ENCODE results near the gene TRMT1L. TPM values are rescaled to one million over a fixed set of nuclear protein-coding genes. Genes with fewer than 3 reads are reported as not detected.
"Not testable (repeated sequence)": the region's sequence is repeated elsewhere in the genome, so short reads cannot be mapped to it uniquely, and the experiment has no call there.

Gene TRMT1L, protein sequence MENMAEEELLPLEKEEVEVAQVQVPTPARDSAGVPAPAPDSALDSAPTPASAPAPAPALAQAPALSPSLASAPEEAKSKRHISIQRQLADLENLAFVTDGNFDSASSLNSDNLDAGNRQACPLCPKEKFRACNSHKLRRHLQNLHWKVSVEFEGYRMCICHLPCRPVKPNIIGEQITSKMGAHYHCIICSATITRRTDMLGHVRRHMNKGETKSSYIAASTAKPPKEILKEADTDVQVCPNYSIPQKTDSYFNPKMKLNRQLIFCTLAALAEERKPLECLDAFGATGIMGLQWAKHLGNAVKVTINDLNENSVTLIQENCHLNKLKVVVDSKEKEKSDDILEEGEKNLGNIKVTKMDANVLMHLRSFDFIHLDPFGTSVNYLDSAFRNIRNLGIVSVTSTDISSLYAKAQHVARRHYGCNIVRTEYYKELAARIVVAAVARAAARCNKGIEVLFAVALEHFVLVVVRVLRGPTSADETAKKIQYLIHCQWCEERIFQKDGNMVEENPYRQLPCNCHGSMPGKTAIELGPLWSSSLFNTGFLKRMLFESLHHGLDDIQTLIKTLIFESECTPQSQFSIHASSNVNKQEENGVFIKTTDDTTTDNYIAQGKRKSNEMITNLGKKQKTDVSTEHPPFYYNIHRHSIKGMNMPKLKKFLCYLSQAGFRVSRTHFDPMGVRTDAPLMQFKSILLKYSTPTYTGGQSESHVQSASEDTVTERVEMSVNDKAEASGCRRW
- total RNA-seq: 40.9 TPM

DNA sequence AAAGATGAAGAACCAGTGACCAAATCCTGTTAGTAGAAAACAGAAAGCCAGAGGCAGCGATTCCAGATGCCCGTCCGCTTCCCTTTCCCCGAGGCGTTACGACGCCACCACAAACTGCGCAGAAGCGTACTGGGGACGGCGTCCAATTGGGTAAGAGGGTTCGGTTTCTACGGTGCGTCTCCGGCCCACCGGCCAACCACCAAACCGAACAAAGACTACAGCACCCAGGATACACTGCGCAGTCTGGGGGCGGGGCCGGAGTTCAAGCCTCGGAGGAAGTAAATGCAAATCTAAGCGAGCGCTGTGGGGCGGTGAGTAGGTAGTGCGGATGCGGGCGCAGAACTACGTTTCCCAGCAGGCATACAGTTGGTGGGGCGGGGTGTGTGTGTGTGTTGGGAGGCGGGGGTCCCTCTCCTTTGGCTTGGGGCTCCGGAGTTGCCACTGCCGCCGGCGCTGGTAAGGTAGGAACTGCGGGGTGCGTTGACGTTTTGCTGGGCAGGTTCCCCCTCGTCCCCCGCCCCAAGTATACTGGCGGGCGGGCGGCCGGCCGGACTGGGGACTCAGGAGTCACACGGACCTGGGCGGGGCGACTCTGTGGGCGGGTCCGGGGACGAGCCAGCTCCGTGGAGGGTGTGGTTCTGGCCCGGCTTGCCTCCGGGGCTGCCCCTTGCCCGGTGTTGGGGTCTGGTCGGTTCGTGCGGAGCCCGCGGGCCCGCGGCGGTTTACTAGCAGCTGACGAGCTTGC is at the start of gene TRMT1L, which contains the start of gene SWT1:
TRMT1L (minus strand) TSS at position 100 of the 745 bp plus-strand sequence. CDS start 241 bp downstream, outside the sequence.
SWT1 (plus strand) TSS at position 314 of the 745 bp plus-strand sequence. CDS start 3,675 bp downstream, outside the sequence.
- DNase-seq: peak; percentile 100

DNA sequence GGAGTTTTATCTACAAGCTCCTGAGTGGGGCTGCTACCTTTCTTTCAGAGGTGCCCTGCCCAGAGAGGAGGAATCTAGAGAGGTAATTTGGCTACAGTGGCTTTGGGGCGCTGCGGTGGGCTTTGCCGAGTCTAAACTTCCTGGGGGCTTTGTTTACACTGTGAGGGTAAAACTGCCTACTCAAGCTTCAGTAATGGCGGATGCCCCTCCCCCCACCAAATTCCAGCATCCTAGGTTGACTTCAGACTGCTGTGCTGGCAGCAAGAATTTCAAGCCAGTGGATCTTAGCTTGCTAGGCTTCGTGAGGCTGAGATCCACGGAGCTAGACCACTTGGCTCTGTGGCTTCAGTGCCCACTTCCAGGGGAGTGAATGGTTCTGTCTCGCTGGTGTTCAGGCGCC is 44.1 kb upstream of the TRMT1L start:
- DNase-seq: no peak

DNA sequence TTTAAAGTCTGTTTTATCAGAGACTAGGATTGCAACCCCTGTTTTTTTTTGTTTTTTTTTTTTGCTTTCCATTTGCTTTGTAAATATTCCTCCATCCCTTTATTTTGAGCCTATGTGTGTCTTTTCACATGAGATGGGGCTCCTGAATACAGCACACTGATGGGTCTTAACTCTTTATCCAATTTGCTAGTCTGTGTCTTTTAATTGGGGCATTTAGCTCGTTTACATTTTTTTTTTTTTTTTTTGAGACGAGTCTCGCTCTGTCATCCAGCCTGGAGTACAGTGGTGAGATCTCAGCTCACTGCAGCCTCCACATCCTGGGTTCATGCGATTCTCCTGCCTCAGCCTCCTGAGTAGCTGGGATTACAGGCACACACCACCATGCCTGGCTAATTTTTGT is 42.0 kb upstream of the TRMT1L start:
- DNase-seq: not testable (repeated sequence)

DNA sequence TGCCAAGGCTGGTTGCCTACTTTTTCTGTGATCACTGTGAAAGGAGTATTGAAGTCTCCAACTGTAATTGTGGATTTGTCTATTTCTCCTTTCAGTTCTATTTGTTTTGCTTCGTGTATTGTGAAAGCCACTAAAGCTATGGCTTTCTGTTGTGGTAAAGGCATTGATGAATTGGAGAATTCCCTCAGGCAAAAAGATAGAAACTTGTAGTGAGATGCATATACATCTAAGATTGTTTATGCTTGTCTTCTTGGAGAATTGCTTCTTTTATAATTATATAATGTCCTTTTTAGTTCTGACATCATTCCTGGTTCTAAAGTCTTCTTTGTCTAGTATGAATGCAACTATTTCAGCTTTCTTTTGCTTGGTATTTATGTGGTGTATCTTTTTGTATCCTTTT is 37.0 kb upstream of the TRMT1L start:
- no peak for DNase-seq

DNA sequence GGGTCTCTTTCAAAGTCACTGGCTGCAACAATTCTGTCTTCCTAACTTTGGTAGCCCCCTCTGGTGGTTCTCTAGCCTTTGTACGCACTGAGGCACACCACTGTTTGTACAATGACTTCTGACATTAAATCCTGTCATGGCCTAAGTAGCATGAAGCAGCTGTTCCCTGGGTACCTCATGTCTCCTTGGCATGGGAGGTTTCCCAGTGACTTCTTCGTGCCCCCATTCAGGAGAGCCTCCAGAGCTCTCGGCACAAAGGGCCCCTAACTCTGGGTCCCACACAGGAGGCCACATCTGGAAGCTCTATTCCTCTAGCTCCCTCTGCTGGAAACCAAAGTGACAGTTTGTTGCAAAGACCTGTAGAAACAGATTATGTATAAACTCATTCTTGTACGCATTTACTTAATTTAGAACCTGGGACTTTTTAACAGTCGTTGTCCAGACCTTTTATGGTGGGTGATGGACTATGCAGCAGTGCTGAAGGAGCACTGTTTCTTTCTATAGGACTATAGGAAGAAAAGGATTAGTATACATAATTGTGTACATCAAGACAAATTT is 13.6 kb upstream of the TRMT1L start:
- DNase-seq: peak; percentile 78

DNA sequence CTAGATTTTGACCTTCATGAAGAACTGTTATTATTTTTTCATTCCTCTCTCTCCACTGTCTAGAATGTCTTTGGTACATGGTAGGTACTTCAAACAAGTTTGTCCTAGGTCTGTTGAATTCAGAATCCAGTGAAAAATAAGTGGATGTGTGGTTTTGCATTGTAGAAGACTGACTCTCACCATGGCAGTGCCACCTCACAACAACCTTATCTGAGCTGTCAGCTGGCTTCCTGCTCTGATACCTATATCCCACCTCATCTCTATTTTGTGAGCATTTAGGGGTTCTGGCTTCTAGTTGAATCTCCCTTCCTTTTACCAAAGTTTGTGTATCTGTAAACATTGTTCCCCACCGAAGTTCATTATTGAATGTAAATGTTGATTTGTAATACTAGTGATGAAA is 9.4 kb upstream of the TRMT1L start:
- no peak for DNase-seq

DNA sequence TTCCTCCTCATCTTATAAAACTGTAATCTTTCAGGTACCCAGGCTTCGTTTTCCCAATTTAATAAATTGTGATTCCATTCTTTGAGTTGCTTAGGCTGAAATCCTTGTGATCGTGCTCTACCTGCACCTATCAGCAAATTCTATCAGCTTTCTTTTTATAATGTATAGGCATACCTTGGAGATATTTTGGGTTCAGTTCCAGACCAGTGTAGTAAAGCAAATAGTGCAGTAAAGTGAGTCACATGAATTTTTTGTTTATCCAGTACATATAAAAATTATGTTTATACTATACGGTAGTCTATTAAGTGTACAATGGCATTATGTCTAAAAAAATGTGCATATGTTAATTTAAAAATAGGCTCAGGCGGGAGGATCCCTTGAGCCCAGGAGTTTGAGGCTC is 5.7 kb upstream of the TRMT1L start:
- no peak for DNase-seq

DNA sequence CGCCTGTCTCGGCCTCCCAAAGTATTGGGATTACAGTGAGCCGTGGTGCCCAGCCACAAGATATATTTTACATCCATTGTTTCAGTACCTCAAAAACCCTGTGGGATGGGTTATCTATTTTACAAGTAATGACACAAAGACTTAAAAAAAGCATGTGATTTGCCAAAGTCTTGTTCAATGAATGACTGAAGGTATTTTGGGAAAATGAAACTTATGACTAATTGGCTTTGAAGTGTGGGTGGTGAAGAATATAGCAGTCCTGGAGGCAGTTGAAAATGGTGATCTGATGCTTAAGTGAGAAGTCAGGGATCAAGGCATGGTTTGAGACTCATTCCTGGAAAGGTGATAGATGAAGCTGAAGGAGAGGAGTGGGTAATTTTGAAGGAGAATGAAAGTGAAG is 3.2 kb upstream of the TRMT1L start:
- no peak for DNase-seq

DNA sequence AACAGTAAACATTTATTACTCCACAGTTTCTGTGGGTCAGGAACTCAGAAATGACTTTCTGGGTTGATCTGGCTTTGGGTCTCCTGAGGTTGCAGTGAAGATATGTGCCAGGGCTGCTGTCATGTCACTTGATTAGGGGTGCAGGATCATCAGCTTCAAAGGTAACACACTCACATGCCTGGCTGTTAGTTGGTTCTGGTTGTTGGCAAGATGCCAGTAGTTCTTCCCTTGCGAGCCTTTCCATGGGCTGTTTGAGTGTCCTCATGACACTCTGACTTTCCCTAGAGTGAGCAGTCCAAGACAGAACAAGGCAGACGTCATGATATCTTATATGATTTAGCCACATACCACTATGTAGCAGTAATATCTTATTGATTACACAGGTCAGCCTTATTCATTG is 2.0 kb upstream of the TRMT1L start:
- peak; percentile 23 for DNase-seq

DNA sequence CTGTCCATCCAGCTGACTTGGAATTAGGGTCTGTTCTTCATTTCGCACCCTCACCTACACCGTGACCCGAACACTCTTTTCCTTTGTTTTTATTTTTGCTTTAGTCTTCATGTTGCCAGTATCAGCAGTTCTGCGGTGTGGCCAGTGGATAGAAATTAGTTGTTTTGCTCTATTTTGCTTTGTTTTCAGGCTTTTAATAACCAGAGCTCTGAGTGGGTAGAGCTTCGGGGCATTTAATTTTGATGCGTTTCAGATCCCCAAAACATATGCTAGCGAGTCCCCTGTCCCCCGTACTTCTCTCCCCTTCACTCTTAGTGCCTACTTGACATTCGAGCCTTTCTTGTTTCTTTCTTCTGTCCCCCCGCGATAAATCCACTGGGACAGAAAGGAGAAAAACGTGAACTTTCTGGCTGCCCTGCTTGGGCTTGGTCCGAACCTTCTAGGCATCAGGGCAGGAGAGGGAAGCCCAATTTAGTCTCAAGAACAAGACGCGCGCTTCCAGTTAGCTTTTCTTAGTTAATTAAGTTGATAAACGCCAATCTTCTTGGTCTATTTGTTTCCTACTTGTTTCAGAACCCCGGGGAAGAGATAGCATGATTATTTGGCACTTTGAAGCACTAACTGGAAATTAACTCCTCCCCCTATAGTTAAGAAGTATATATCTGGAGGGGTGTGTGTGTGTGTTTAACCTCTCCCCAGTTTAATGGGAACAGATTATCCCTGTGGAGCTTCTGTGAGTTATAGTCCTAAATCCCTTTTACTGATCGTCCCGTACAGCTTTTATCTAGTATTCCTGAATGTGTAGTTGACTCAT is 1.1 kb upstream of the TRMT1L start:
- peak; percentile 40 for DNase-seq

DNA sequence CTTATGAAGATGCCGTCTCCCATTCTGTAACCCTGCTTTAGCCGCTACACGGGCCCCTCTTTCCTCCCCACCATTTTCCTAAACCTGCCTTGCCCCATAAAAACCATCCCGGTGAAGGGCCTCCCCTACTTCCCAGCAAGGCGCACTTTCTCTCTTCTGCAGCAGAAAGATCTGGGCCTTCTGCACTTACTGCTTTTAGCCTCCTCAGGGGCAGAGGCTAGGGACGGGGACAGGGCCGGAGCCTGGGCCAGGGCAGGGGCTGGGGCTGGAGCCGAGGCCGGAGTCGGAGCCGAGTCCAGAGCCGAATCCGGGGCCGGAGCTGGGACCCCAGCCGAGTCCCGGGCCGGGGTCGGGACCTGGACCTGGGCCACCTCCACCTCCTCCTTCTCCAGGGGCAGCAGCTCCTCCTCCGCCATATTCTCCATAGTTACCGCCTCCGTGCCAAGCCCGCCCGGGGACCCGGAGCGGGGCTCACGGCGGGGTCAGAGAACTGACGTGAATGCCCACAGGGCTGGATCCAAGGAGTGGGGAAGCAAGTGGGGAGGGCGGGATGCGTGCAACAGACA is 382 bp downstream of the TRMT1L start:
- DNase-seq: no peak

DNA sequence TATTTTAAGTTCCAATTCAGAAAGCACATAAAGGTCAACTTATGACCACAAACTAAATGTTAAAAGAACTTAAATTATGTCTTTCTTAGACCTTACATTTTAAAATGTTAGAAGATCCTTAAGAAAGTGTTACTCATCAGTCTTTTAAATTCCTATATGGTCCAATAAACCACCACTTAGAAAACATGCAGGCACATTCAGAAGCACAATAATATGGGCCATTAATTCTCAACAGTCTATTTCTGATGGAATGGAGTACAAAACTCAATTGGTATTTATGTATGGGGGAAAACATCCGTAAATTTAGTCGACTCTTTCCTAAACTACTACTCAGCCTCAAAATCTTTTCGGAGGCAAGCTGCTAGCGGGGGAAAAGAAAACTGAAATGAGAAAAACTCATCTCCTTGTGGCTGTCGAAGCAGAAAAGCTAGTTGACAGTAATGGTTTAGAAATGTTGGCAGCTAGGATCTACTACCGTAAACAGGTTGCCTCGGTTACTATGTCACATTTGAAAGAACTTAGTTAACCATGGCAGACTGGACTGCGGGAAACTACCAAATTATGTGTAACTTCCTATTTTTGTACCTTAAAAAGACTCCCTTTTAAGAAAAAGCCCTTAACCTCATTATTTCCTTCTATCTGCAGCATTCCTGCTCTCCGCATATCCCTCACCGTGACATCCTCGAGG is 1.0 kb downstream of the TRMT1L start:
- peak; percentile 62 for DNase-seq

DNA sequence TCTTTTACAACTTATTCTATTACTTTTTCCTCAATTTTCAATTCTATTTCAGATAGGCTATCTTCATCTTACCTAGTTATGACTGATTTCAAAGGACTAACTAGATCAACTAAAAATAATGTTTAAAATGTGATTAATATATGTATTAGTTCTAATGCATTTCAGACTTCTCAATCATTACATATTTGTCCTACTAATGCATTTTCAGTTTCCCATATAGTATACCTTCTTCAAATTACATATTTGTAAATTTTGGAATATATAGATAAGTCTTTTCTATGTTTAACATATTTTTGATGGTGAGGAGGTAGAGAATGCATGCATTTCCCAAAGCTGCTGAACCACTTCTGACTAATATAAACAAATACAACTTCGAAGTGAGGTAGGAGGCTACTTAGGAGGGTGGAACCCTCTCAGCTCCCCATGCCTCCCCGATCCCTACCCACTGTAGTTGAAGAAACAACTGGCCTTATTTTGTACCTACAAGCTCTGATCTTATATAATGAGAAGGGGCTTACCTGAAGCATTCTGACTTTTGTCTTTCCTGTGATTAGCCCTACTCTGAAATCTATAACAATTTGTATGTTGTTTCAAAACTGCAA is 1.7 kb downstream of the TRMT1L start:
- DNase-seq: peak; percentile 7

DNA sequence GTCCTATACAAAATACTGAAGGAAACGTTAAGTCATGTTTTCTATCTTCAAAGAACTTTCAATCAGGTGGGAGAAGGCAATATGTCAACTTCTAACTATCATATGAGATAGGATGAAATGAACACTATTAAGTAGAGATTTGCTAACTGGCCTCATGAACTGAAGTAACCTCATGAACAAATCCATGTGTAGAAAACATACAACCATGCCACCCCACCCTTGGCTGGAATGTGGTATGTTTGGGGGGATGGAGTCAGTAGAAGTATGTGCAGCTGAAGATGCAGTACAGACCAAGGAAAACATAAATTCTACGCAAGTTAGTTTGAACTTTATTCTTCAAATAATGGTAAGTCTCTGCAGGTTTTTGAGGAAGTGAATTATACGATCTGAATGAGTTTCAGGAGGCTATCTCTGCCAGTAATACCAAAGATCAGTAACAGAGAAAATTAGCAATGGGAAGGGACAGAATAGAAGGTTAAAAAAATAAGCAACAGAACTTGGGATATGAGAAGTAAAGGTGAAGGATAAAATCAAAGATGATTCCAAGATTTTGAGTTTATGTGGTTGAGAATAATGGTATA is 4.5 kb downstream of the TRMT1L start:
- peak; percentile 20 for DNase-seq

DNA sequence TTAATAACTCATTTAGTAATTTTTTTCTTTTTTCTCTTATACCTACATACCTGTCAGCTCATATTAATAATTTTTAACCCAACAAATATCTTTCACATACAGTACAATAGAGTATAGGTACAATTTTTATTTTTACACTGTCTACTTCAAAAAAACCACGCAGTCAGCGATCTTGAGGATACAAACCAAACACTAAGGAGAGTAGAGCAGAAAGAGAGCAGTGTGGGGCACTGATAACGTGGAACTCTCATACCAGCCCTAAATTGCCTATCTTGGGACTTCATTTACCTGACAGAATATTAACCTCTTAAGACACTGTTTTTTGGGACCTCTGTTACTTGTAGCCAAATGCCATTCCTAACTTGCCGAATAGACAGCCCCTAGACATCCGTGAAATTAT is 5.5 kb downstream of the TRMT1L start:
- DNase-seq: no peak

DNA sequence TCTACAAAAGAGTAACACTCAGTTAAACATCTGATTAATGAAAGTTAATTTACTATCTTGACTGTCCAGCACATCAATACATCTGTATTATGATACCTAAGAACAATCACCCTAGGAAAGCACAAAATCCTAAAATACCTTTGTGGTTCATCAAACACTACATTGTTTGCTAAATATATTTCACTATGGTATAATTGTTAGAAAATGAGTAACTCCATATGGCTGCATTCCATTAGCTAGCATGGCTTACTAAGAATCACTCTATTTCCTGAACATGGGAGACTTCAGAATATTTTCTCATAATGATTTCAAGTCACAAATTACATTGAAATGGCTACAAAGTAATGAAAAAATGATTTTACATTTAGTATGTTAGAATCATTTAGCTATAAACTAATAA is 12.5 kb downstream of the TRMT1L start:
- no peak for DNase-seq

DNA sequence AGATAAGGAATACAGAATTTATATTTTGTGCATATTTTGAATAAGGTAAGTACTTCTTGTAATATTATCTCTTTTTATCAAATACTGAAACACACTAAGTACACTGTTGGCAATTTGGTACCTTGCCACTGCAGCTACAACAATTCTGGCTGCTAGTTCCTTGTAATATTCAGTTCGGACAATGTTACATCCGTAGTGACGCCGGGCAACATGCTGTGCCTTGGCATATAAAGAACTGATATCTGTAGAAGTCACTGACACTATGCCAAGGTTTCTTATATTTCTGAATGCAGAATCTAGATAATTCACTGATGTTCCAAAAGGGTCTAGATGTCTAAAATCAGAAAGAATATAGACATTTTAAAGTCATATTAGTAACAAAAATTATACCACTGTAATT is 17.5 kb downstream of the TRMT1L start:
- DNase-seq: no peak

DNA sequence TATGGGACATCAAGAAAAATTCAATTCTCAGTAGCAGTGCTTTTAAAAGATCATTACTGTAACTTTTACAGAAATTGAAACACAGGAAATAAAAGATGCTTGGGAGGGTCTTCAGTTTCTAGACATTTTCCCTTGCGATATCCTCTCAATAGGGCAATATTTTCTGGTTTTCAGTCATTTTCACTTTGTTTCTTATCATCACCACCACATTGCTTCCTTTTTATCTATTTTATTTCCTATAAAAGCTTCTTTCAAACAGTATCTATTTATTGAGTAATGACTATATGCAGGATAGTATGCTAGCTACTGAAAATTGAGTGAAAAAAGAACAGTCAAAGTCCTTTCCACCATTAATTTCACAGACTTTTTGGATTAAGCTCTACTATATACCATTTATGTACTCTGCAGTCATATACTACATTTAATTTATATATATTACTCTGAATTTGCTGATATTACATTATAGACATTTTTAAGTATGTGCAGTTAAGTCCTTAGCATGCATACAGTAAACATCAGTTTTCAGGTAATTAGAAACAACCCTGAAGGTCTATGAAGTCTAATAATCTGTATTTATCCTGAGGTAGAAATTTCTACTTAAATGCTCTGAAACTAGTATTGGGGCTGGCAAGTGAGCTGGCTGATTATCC is 18.7 kb downstream of the TRMT1L start:
- DNase-seq: no peak

DNA sequence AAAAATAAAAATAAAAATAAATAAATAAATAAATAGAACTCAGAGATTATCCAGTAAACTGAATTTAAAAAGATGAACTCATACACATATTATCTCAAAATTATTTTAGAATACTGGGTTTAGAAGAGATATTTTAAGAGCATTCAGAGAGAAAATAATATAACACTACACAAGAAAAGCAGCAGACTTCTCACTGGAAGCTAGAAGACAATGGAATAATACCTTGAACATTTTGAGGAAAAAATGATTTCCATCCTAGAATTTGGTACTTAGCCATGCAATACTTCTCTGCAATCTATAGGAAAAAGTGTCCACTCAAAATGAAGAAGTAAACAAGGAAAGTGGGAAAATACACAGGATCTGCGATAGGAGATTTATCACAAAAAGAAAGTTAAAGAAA is 24.2 kb downstream of the TRMT1L start:
- DNase-seq: no peak
